ENCODE results near the gene HPCAL1. TPM values are rescaled to one million over a fixed set of nuclear protein-coding genes. Genes with fewer than 3 reads are reported as not detected.

The HPCAL1 gene
- total and polyA plus RNA-seq, 2 of the 4 experiments (the other 2 are of a cell fraction) = 8.2 to 33.7 TPM

- no peak for DNase-seq
- BruUV-seq (replicated peaks) = no TSS peak
- WGBS, 2 experiments (ENCODE audit: extremely low coverage in 2 of 2, insufficient read length in 1 of 2) = 92% methylated on average over 7 of the region's 17 CpGs; no CpG with 5 or more reads in 1 of the 2 experiments
- intact Hi-C loops (cut with micrococcal nuclease) = no loop called here
- Histone ChIP-seq H2AK9ac (replicated peaks; ENCODE audit: low read depth, low read length, poor library complexity) (peak overlapping the region; percentile 7), H3K4me2 (ENCODE audit: low read depth, low read length) (no peak overlapping the region), H2BK15ac (ENCODE audit: low read depth, low read length) (no peak overlapping the region), H2BK5ac (ENCODE audit: low read depth, low read length, poor library complexity, severe bottlenecking) (no peak overlapping the region), H2BK120ac (ENCODE audit: low read depth, low read length) (peak overlapping the region; percentile 30; the same call in 1 of the 2 replicates), H3K9me3 (ENCODE audit: control insufficient read depth, insufficient read depth, low read length) (no peaks in the 10 kb centered on the region), H3K4me3 (ENCODE audit: insufficient read depth, low read depth, low read length) (no peak overlapping the region), H4K20me1 (ENCODE audit: insufficient read depth, low read length) (peaks cover 23% of the 10 kb centered on the region; the same call in 1 of the 2 replicates), H4K91ac (ENCODE audit: insufficient read depth, low read depth, low read length) (peak overlapping the region; percentile 79; the same call in 1 of the 2 replicates), H3K79me1 (ENCODE audit: low read depth in 1 of 2, low read length in 2 of 2) (peaks cover 12 to 43% of the 10 kb centered on the region in 2 experiments; a peak in 3 of 4 replicates), H3K27me3 (ENCODE audit: control insufficient read depth, insufficient read depth, low read length) (no peaks in the 10 kb centered on the region), H3K56ac (ENCODE audit: extremely low read depth, insufficient read depth, low read length) (no peak overlapping the region), H3K9me1 (ENCODE audit: insufficient read depth, low read length) (peaks cover 18% of the 10 kb centered on the region), H2AK5ac (ENCODE audit: low read depth, low read length) (no peak overlapping the region; the same call in 1 of the 2 replicates), H3K4me1 (ENCODE audit: control insufficient read depth, insufficient read depth, low read length) (peaks cover 24% of the 10 kb centered on the region), H2BK20ac (ENCODE audit: low read depth, low read length) (peak overlapping the region; percentile 75; the same call in 1 of the 2 replicates), H4K8ac (ENCODE audit: low read depth in 2 of 2, low read length in 2 of 2) (no peak overlapping the region; a peak in 1 of 4 replicates), H3K4ac (ENCODE audit: low read depth, low read length) (peak overlapping the region; percentile 90; the same call in 1 of the 2 replicates), H3K14ac (replicated peaks; ENCODE audit: low read depth, low read length) (0 out of 2 replicates have a peak overlapping the region, but pooled peaks have one; percentile 82), H3K27ac (ENCODE audit: insufficient read depth, low read length) (no peak overlapping the region), H2AFZ (replicated peaks; ENCODE audit: low read length, poor library complexity) (no peak overlapping the region), H3K9ac (ENCODE audit: low read depth, low read length) (no peak overlapping the region), H3K23ac (ENCODE audit: low read depth, low read length) (no peak overlapping the region), H3K36me3 (ENCODE audit: control insufficient read depth, insufficient read depth, low read length) (no peaks in the 10 kb centered on the region), H4K5ac (ENCODE audit: low read depth, low read length) (no peak overlapping the region), H3K18ac (ENCODE audit: low read depth, low read length) (no peak overlapping the region)
- POLR2A ChIA-PET (ENCODE audit: unreplicated experiment) = interaction anchor here (0.6 to 0.7 kb wide), 2 partner anchors 17 to 101 kb away, joined by 3 to 5 read pairs; no protein-coding TSS in a partner anchor
- no peak for ATAC-seq (ENCODE audit: low read depth)
- dilution Hi-C loops (cut with HindIII; ENCODE audit: low sequenced_read_pairs, unreplicated experiment) = no loop called here
- TF ChIP-seq MAZ (IDR thresholded peaks at IDR 0.05; ENCODE audit: borderline replicate concordance, low read depth, low read length) (no peak), CEBPB (IDR thresholded peaks at IDR 0.05; ENCODE audit: low read depth, low read length) (no peak), NFE2L2 (IDR thresholded peaks at IDR 0.05; ENCODE audit: low read depth, low read length) (no peak), FOS (IDR thresholded peaks at IDR 0.05; ENCODE audit: low read depth, low read length) (no peak), CTCF (conservative IDR thresholded peaks at IDR 0.05; ENCODE audit: low read depth, low read length) (no peak), BHLHE40 (IDR thresholded peaks at IDR 0.05; ENCODE audit: low read depth, low read length) (no peak), RFX5 (IDR thresholded peaks at IDR 0.05; ENCODE audit: low read depth, low read length) (no peak), RCOR1 (IDR thresholded peaks at IDR 0.05; ENCODE audit: insufficient replicate concordance, low read length) (no peak), POLR2A (IDR thresholded peaks at IDR 0.05; ENCODE audit: low read depth, low read length) (no peak), RAD21 (IDR thresholded peaks at IDR 0.05; ENCODE audit: low read length) (no peak)
- in situ Hi-C loops (cut with MboI; ENCODE audit: low sequenced_read_pairs) = no loop called here
- CTCF ChIA-PET = interaction anchor here (0.7 to 1.4 kb wide), 2 partner anchors 24 to 49 kb away, joined by 3 to 4 read pairs; no protein-coding TSS in a partner anchor
Measured at GRCh38 chr2:10385501-10385900, 82.8 kb downstream of the HPCAL1 start.
